Coronary artery (tissue), 2 donors: ENCODE measurements around the gene MAVS.
"Not testable (repeated sequence)": the region's sequence is repeated elsewhere in the genome, so short reads cannot be mapped to it uniquely, and the experiment has no call there.

ENCODE experiments used
- DNase-seq: peaks from one replicate; pipeline ENCODE4 v3.0.0-alpha.2; 2017; ENCODE audit warnings: low spot score
- H3K27ac ChIP-seq, 2 donors: fragments of 200-600 bp; sonication (generic); one replicate each; pipeline ENCODE4 v1.5.1; 2016 to 2019
- H3K4me3 ChIP-seq: fragments of 200-600 bp; sonication (generic); 2 replicates; pipeline ENCODE4 v1.5.1; 2016; ENCODE audit warnings: mild to moderate bottlenecking, moderate library complexity
- TF ChIP-seq, protein P1 (sequence below): fragments of 200-600 bp; sonication (generic); IDR thresholded peaks from one replicate; pipeline ENCODE4 v1.5.1; 2019; ENCODE audit warnings: antibody characterized with exemption

The MAVS gene

DNA sequence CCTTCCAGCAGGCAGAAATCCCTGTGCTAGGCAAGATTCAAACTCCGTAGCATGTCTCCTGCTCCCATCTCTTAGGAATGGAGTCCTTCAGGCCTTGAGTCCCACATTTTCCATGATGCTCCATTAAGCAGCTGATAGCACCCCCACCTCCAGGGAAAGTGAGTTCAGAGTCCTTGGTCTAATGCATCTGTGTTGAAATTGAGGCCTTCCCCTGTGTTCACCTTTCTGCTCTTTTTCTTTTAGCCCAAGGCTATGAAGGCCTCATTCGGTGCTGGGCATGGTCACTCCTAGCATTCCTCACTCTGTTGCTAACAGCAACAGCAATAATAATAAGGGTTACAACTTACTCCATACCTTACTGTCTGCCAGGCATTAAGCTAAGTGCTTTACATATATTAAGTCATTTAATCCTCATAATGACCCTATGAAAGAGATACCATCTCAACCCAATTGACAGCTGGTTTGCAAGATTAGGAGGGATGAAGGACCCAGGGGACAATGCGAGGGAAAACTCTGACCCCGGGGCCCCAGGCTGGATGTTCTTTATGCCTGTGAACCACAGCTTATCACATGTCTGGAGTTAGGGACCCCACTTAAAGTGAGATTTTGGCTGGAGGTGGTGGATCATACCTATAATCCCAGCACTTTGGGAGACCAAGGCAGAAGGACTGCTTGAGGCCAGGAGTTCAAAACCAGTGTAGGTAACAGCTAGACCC, 25.1 kb downstream of the MAVS start:
- no peak for DNase-seq
- TF ChIP-seq, protein P1, sequence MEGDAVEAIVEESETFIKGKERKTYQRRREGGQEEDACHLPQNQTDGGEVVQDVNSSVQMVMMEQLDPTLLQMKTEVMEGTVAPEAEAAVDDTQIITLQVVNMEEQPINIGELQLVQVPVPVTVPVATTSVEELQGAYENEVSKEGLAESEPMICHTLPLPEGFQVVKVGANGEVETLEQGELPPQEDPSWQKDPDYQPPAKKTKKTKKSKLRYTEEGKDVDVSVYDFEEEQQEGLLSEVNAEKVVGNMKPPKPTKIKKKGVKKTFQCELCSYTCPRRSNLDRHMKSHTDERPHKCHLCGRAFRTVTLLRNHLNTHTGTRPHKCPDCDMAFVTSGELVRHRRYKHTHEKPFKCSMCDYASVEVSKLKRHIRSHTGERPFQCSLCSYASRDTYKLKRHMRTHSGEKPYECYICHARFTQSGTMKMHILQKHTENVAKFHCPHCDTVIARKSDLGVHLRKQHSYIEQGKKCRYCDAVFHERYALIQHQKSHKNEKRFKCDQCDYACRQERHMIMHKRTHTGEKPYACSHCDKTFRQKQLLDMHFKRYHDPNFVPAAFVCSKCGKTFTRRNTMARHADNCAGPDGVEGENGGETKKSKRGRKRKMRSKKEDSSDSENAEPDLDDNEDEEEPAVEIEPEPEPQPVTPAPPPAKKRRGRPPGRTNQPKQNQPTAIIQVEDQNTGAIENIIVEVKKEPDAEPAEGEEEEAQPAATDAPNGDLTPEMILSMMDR: no peak
- Histone ChIP-seq H3K4me3 (no peak overlapping the region), H3K27ac (no peak overlapping the region)

GRCh38 chr20:3873507-3873906, 26.9 kb downstream of the MAVS start:
- Histone ChIP-seq H3K4me3 (no peak overlapping the region), H3K27ac (no peak overlapping the region)
- no peak for DNase-seq
- TF ChIP-seq, protein P1: no peak

GRCh38 chr20:3874194-3874844, 27.7 kb downstream of the MAVS start:
- Histone ChIP-seq H3K4me3 (no peak overlapping the region), H3K27ac (no peak overlapping the region)
- TF ChIP-seq, protein P1: no peak
- DNase-seq: no peak

GRCh38 chr20:3875378-3875974, 28.8 kb downstream of the MAVS start:
- DNase-seq: no peak
- Histone ChIP-seq H3K4me3 (no peak overlapping the region), H3K27ac (no peak overlapping the region)
- TF ChIP-seq, protein P1: no peak

DNA sequence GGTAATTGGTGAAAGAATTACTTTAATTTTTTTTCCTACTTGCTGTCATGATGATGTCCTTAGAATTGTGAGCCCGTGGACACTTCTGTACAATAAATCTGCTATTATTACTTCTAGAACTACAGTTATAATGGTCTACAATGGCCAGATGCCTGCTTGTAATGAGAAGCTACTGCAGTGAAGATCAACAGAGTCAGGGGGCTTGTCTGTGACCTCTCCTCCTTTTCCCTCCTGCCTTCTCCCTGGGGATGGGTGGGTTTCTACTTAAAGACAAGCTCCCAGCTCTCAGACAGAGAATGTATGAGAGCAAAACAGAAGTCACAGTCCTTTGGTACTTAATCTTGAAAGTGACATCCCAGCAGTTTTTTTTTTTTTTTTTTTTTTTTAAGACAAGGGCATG, 29.4 kb downstream of the MAVS start:
- no peak for DNase-seq
- TF ChIP-seq, protein P1: no peak
- Histone ChIP-seq H3K4me3 (no peak overlapping the region), H3K27ac (no peak overlapping the region)

GRCh38 chr20:3876676-3877075, 30.0 kb downstream of the MAVS start:
- no peak for DNase-seq
- H3K27ac ChIP-seq: no peak overlapping the region
- TF ChIP-seq, protein P1: no peak
- no peak overlapping the region for H3K4me3 ChIP-seq

GRCh38 chr20:3878921-3879274, 32.3 kb downstream of the MAVS start:
- not testable (repeated sequence) for H3K4me3 ChIP-seq, H3K27ac ChIP-seq, DNase-seq
